GM18909 (cell line): ENCODE data around the gene NEDD4L.

ENCODE experiments used
- ATAC-seq: cut with Tn5 transposase; IDR thresholded peaks from one replicate; pipeline ENCODE4 v1.9.1; 2021; ENCODE audit warnings: mild to moderate bottlenecking; ENCODE audit not compliant: unreplicated experiment, poor library complexity

The NEDD4L gene

DNA sequence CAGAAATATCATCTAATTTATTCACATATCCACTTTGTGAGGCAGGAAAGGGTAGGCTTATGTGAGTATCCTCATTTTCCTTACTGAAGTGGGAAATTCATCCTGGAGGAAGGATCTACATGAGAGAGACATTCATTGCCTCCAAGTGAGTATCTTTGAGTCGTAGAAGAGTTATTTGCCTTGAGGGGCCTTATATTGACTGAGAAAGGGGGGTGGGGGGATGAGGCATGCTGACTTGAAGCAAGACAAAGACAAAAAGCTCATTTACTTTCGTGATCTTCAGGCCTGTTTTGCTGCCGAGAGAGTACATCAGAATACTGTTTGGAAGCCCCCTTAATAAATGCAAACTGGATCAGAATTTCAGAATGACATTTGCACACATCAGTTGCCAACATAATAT, 17.6 kb upstream of the NEDD4L start:
- no peak for ATAC-seq

GRCh38 chr18:58026857-58027256, 17.2 kb upstream of the NEDD4L start:
- no peak for ATAC-seq

GRCh38 chr18:58027341-58027740, 16.7 kb upstream of the NEDD4L start:
- no peak for ATAC-seq

DNA sequence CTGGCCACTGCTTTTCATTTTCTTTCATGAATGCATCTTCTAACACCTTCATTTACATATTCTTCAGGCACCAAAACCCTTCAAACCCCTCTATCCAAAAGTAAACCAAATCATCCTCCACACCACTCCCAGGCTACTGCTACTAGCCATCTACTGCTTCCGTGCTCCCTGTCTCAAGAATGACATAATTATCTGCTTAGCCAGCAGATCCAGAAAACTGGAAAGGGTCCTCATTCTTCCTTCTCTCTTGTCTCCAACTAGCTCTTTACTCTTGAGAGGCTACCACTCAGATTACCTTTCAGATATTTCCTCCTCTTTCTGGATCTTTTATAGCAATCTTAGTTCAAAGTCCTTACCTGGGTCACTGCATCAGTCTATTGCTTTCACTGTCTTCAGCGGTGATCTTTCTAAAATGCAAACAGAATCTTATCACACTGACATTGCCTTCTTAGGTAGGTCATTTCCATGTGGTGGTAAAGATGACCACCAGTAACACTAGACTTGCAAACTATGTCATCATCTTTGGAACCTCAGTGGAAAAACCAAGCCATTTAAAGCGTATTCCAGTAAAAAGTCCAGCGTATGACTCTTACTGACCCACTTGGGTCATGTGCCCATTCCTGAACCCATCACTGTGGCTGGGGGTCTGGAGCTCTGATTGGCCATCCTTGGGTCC, 15.8 kb upstream of the NEDD4L start:
- no peak for ATAC-seq

DNA sequence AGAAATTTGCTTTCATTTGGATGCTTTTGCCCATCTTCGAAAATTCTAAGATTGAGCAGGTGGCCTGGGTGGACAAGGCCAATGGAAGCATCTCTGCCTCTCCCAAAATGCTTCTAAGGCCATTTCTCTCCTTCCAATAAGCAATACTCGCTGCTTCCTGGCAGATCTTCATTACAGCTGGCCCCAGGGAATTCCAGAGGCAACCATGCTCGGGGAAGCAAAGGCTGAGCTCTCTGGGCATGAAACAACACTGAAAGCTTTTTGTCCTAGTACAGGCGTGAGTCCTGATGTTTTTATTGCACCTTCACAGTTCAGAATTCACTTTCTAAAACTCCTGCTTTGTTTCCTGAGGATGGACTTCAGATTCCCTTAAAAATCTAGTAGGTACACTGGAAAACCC, 11.8 kb upstream of the NEDD4L start:
- no peak for ATAC-seq

GRCh38 chr18:58033216-58033615, 10.8 kb upstream of the NEDD4L start:
- no peak for ATAC-seq

DNA sequence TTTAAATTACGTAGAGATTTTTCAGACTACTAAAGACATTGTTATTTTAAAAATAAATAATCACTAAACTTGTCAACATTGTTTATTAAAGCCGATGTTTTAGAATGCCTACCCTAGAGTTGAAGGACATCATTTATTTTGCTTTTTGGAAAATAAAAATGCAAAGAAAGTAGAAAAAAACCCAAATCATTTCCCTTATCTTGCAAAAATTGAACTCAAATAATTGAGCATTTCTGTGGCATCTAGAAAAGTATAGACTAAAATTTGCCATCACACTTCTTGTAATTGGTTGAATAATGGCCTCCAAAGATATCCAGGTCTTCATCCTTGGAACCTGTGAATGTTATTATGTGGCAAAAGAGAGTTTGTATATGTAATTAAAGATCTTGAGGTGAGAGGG, 9.7 kb upstream of the NEDD4L start:
- ATAC-seq, result no peak

DNA sequence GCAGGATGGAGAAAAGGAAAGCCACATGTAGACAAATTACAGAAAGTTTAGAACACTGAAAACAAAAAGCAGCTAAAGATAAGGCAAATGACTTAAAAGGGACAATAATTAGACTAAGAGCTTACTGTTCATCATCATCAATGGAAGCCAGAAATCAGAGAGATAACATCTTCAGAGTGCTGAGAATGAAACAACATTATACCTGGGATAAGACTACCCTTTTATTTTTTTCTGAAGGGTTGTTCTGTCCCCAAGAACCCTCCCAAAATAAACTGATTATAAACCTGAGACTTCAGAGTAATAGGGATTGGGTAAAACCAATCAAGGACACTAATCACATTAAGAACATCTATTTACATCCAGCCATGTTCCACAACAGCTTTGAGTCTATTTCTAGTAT, 6.9 kb upstream of the NEDD4L start:
- ATAC-seq, result no peak

GRCh38 chr18:58038063-58038462, 6.0 kb upstream of the NEDD4L start:
- ATAC-seq, result no peak

DNA sequence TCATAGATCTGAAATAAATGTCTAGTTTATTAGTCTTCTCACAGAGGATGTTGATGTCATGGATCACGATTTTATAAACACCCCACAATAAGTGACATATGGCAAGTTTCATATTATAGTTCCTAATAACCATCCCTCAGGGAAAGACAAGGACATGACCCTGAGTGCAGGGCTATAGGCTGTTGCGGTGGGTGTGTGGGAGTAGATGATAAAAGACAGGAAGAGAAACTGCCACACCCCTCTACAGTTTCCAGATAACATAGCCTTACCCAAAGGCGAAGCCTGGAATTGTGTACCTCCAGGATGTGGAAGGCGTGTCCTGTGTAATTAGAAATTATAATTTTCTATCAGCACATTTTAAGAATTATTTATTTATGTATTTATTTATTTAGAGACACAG, 2.4 kb upstream of the NEDD4L start:
- ATAC-seq, result no peak

DNA sequence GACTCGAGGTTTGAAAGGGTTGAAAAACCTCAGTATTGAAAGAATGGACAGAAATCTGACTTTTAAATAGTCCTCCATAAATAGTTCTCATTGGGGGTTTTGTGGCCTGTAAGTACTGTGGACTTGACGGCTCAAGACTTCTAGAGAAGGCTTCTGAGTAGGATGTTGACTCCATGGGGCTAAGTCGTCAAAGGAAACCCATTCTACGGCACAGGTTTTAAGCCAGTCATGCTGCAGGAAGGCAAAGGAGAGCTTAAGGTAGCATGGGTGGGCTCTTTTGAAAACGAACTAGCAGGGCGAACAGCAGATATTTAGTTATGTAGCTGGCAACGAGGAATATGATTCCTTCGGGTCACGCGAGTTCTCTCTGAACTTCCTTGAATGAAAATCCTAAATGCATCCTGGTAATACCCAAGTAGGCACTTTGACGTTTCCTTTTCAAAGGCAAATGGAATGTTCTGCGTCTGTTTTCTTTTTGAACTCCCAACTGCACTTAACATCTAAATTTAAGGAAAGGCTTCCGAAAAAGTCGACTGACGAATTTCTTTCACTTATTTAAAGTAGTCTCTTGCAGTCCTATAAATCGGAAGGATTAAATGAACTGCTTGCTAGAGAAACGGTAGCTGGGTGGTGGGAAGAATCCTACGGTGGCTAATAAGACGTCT, 1.1 kb upstream of the NEDD4L start:
- ATAC-seq, result no peak

DNA sequence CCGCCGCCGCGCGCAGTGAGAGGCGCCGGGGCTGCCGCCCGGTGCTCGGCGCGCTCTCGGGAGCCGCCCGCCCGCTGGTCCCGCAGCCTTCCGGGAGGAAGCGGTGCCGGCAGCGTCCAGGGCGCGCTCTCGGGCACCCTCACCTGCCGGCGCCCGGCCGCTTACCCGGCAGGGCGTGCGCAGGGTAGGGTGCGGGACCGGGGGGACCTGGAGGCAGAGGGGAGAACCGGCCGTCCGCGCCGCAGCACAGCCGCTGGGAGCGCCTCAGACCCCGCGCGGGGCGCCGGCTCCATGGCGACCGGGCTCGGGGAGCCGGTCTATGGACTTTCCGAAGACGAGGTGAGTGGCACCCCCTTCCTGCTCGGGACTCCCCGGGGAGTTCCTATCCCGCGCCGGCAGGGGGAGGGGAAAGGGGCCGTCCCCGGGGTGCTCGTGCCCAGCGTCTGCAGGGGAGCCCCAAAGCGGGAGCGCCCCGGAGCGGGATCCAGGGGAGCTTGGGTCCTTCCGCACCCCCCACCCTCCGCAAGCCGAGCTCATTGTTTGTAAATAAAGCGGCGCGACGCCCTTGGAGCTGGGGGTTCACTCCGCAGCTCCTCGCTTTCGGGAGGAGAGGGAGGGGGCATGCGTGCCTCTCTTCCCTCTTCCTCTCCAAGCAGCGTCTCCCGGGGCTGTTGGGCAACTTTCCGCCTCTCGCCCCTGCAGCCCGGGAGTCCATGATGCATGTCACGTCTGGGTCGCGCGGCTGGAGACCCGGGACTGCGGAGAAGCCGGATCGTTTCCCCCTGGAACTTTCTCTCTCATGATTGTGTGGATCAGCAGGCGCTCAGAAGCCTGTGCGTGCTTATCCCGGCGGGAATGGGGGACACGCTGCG, 580 bp downstream of the NEDD4L start:
- ATAC-seq, result peak; percentile 36

DNA sequence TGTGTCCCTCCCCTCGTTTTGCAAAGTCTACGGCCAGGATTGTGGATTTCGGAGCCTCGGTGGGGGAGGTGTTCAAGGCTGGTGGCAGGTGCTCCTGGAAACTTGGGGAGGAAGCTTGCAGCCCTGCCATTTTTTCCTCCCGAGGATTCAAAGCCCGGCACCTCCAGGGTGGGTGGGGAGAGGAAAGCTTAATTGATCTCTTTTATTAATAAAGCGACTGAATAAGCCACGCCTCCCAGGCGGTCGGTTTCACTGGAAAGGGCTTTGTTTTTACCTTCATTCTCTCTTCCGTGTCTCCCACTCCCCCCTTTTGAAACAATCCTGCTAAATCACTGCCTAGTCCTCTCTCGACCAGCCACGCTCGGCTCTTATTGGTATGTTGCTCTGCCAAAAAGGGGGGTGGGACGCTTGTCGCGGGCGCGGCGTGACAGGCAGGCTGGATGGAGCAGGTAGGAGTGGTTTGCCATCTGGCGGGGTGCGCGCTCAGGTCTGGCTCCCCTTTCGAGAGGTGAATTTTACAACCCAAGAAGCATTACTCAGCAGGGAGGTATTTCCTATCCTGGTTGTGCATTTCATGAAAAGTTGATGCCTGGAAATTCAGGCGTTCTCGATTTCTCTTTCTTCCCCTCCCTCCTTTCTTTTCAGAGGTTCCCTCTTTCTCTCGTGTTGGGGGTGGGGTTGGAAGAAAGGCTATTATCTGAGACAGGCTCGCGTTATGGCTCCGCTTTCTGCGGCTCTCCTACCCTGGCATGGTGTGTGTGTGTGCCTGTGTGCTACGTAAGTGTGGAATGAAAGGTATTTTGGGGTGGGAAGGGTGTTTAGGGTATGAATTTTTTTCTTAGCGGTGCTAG, 1.4 kb downstream of the NEDD4L start:
- ATAC-seq, result no peak

- no peak for ATAC-seq
Measured at GRCh38 chr18:58046093-58046793, 2.2 kb downstream of the NEDD4L start.

DNA sequence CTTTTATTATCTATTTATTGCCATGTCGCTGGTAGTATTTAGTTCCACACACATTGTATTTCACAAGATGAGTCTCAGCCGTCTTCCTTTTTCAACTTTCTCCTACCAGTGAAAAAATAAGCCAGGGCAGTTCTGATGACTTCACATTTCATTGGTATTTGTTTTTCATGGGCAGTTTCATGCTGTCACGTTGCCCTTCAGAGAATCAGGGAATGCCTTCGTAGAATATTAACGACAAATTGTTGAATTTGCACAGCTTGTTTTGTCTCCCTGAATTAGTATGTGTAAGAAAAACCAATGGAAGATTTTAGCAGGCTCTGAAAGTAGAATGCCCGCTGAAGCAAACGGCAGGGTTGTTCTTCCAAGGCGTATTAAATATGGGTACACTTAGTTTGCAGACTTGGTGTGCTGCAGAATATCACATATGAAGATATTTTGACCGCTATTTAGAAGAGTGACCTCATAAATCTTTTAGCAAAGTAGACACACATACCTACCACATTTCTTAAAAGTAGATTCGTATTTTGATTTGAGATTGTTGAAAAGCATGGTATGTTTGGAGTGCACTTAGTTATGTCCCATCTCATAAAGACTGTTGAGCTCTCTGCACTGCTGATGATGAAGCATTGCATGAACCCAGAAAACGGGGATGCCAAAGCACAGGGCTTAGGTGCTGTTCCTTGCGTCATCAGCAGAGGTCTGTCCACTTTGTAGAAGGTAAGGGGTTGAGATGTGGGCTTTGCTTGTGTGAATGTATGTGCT, 2.9 kb downstream of the NEDD4L start:
- ATAC-seq, result no peak

- ATAC-seq, result no peak
Measured at GRCh38 chr18:58047556-58047882, 3.5 kb downstream of the NEDD4L start.

DNA sequence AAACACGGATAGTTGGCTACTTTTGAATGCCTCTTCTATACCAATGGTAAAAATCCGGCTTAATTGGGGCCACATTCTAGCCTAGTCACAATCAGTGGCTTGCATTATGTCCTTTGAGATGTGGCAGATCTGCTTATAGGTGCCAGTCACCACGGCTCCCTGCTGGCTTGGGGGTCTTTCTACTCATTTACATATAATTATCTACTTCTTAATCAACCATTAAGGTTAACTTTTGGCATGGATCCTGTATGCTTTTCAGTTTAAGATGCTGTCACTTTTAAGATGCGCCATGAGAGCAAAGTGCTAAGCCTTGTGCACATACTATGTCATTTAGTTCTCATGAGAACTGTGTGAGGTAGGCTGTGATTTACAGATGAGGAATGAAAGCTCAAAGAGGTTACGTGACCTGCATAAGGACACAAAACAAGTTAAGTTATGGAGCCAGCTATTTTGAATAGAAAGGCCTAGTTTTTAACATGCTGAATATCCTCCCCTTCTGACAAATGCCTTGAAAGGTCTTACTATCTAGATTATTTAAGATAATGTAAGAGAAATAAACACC, 4.1 kb downstream of the NEDD4L start:
- ATAC-seq, result no peak

- ATAC-seq, result no peak
Measured at GRCh38 chr18:58049000-58049688, 5.1 kb downstream of the NEDD4L start.
